ENCODE results near the gene CRISP2. TPM values are rescaled to one million over a fixed set of nuclear protein-coding genes. Genes with fewer than 3 reads are reported as not detected.

Gene CRISP2
- total and polyA plus RNA-seq, 9 of the 15 experiments (the other 6 are each of a cell fraction or from before 2014, with no cell fraction given): not detected

- peak; percentile 54; the same call in 1 of the 2 replicates for TF ChIP-seq GTF2E2 (tag; IDR thresholded peaks at IDR 0.05)
- no peak for TF ChIP-seq NR2C2 (CRISPR knock-in tag; IDR thresholded peaks at IDR 0.05)
- 0 out of 2 replicates have a peak, but pooled peaks have one; percentile 0 for TF ChIP-seq NR2C2 (tag; IDR thresholded peaks at IDR 0.05)
- TF ChIP-seq TAF9B (IDR thresholded peaks at IDR 0.05; ENCODE audit: partially characterized antibody): peak; percentile 21
These were observed 66.4 kb downstream of the CRISP2 start (continued) for GRCh38 chr6:49646942-49647341.

GRCh38 chr6:49646130-49646824 is 67.1 kb downstream of the CRISP2 start:
- intact Hi-C loops (cut with micrococcal nuclease) (loop anchor here (1.0 to 5.0 kb wide), 4 partner anchors 10 to 136 kb away; partner anchors contain the start of gene RHAG), in situ Hi-C loops (cut with MboI) (no loop called here)
- no peak overlapping the region for H3K4me3 ChIP-seq
- no peaks in the 10 kb centered on the region for H3K9me1 ChIP-seq (ENCODE audit: control insufficient read depth, insufficient read depth, low read length)
- no peaks in the 10 kb centered on the region for H3K27me3 ChIP-seq (ENCODE audit: control insufficient read depth in 2 of 2, insufficient read depth in 2 of 2, low read length in 2 of 2)
- H3K9me3 ChIP-seq (replicated peaks; ENCODE audit: control insufficient read depth, insufficient read depth, low read depth, low read length): peaks cover 8% of the 10 kb centered on the region; the same call in 1 of the 2 replicates
- 0% methylated on average over 3 of the region's 3 CpGs for WGBS (ENCODE audit: insufficient coverage, low coverage, missing lambda C conversion rate)
- no TSS peak for BruUV-seq (replicated peaks)
- POLR2A ChIA-PET: interaction anchor here (0.6 to 3.1 kb wide), 8 partner anchors 9 to 1328 kb away, joined by 3 to 29 read pairs (median 3); partner anchors contain the start of gene RHAG
- peak; percentile 99 for FAIRE-seq
- H3K4me2 ChIP-seq (ENCODE audit: insufficient read depth, low read length): peak overlapping the region; percentile 45
- CTCF ChIA-PET (ENCODE audit: low intra/inter-chr PET ratio): no interaction called here
- no peaks in the 10 kb centered on the region for H3K79me2 ChIP-seq (ENCODE audit: control insufficient read depth, insufficient read depth, low read length)
- H3K27ac ChIP-seq (ENCODE audit: extremely low read depth, low read depth, low read length): peak overlapping the region; percentile 79
- peak; percentile 89 to 97 (median 92) for DNase-seq (ENCODE audit: extremely low read depth in 1 of 4, low spot score in 3 of 4)
- peaks cover 3 to 29% of the 10 kb centered on the region in 2 experiments; a peak in 3 of 5 replicates for H3K4me1 ChIP-seq (replicated peaks in 1 of 2; ENCODE audit: control insufficient read depth in 2 of 2, insufficient read depth in 2 of 2, low read length in 2 of 2)
- H4K20me1 ChIP-seq (replicated peaks; ENCODE audit: control insufficient read depth, insufficient read depth, low read length): no peaks in the 10 kb centered on the region
- H2AFZ ChIP-seq (ENCODE audit: low read depth, low read length): peak overlapping the region; percentile 81
- peak overlapping the region in 1 of 2 experiments; percentile 62; a peak in 2 of 4 replicates for H3K9ac ChIP-seq (ENCODE audit: insufficient read depth in 1 of 2, low read depth in 2 of 2, low read length in 2 of 2)
- ATAC-seq: peak; percentile 92
- H3K36me3 ChIP-seq (ENCODE audit: control insufficient read depth, insufficient read depth, low read length): peaks cover 2% of the 10 kb centered on the region; the same call in 2 of the 3 replicates
- TF ChIP-seq E2F1 (CRISPR knock-in tag; IDR thresholded peaks at IDR 0.05) (no peak), ILK (tag; IDR thresholded peaks at IDR 0.05; ENCODE audit: borderline replicate concordance, low read depth) (no peak), RNF2 (IDR thresholded peaks at IDR 0.05) (peak; percentile 98), ZBTB7A (IDR thresholded peaks at IDR 0.05; ENCODE audit: borderline replicate concordance, control insufficient read depth, low read depth, low read length) (peak; percentile 100), ELF4 (CRISPR knock-in tag; IDR thresholded peaks at IDR 0.05) (peak; percentile 76), GATAD2B (IDR thresholded peaks at IDR 0.05; ENCODE audit: borderline replicate concordance) (no peak; the same call in 1 of the 2 replicates), ZHX1 (conservative IDR thresholded peaks at IDR 0.05; ENCODE audit: low read length) (no peak; the same call in 1 of the 2 replicates), CBFA2T2 (conservative IDR thresholded peaks at IDR 0.05) (peak; percentile 99), NR4A1 (CRISPR knock-in tag; IDR thresholded peaks at IDR 0.05) (no peak), NR4A1 (tag; IDR thresholded peaks at IDR 0.05) (peak; percentile 90), SIX5 (IDR thresholded peaks at IDR 0.05; ENCODE audit: borderline replicate concordance in 1 of 2, insufficient read depth in 1 of 2, low read depth in 1 of 2, low read length in 2 of 2) (no peak), ZNF197 (CRISPR knock-in tag; IDR thresholded peaks at IDR 0.05; ENCODE audit: low read depth) (peak; percentile 86), RBM25 (IDR thresholded peaks at IDR 0.05; ENCODE audit: low read depth, low read length, severe bottlenecking) (no peak)
